Breast epithelium (tissue), 3 donors: ENCODE data around the gene NHP2.

Source experiments
- POLR2A ChIP-seq: fragments of 450-650 bp; IDR thresholded peaks from one replicate; pipeline ENCODE4 v1.6.1; 2016; ENCODE audit warnings: antibody characterized with exemption, mild to moderate bottlenecking, moderate library complexity
- TF ChIP-seq, protein P1 (sequence below), 3 donors: fragments of 450-650 bp; IDR thresholded peaks; one replicate each; pipeline ENCODE4 v1.5.1; 2016 to 2017; ENCODE audit warnings: antibody characterized with exemption in 3 of 3, mild to moderate bottlenecking in 3 of 3, moderate library complexity in 3 of 3

DNA sequence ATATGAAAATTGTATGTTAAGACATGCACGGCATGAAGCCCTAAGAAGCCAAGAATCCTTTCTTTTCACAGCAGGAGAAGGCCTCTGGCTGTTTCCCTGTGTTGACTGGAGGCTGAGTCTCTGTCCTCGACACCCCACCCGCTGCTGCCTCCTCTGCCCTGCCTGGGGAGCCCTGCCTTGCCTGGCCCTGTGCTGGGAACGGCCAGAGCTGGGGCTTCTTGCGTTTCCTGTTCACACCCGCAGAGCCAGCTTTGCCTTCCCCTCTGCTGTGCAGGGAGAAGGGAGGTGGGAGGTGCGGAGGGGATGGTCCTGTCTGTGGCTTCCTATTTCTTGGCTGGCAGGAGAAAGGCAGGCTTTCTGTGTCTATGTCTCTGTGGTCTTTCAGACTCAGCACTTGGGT lies 40.3 kb upstream of the NHP2 start:
- TF ChIP-seq, protein P1, sequence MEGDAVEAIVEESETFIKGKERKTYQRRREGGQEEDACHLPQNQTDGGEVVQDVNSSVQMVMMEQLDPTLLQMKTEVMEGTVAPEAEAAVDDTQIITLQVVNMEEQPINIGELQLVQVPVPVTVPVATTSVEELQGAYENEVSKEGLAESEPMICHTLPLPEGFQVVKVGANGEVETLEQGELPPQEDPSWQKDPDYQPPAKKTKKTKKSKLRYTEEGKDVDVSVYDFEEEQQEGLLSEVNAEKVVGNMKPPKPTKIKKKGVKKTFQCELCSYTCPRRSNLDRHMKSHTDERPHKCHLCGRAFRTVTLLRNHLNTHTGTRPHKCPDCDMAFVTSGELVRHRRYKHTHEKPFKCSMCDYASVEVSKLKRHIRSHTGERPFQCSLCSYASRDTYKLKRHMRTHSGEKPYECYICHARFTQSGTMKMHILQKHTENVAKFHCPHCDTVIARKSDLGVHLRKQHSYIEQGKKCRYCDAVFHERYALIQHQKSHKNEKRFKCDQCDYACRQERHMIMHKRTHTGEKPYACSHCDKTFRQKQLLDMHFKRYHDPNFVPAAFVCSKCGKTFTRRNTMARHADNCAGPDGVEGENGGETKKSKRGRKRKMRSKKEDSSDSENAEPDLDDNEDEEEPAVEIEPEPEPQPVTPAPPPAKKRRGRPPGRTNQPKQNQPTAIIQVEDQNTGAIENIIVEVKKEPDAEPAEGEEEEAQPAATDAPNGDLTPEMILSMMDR (IDR thresholded peaks at IDR 0.05) = no peak
- no peak for TF ChIP-seq POLR2A
